OCI-LY3 (cell line): Measurements from ENCODE around the gene WDR3.

Experiments used
- H2AFZ ChIP-seq: fragments of 200-600, 300-600 bp; shearing (Covaris generic); 2 replicates; pipeline ENCODE4 v1.6.0; 2014; ENCODE audit warnings: antibody characterized with exemption, low read depth, low read length
- H3K27ac ChIP-seq: fragments of 200-600, 300-600 bp; sonication (generic); 2 replicates; pipeline ENCODE4 v1.5.1; 2014; ENCODE audit warnings: mild to moderate bottlenecking, low read length, moderate library complexity, mixed read lengths
- H3K27me3 ChIP-seq: fragments of 200-600, 300-600 bp; sonication (generic); 2 replicates; pipeline ENCODE4 v1.6.1; 2014; ENCODE audit warnings: low read depth, low read length, mixed read lengths
- H3K36me3 ChIP-seq: fragments of 200-600, 300-600 bp; sonication (generic); replicated peaks from 2 replicates; pipeline ENCODE3; 2014; ENCODE audit warnings: low read depth, low read length, mixed read lengths
- H3K4me1 ChIP-seq: fragments of 300-600, 200-600 bp; sonication (generic); 2 replicates; pipeline ENCODE4 v1.6.1; 2014; ENCODE audit warnings: low read length, mixed read lengths
- H3K4me2 ChIP-seq: fragments of 200-600, 300-600 bp; sonication (generic); 2 replicates; pipeline ENCODE4 v1.6.1; 2014; ENCODE audit warnings: low read length, mixed read lengths
- H3K4me3 ChIP-seq: fragments of 300-600, 200-600 bp; sonication (generic); 2 replicates; pipeline ENCODE4 v1.5.1; 2014; ENCODE audit warnings: antibody characterized with exemption, mild to moderate bottlenecking, low read length, moderate library complexity
- H3K79me2 ChIP-seq: fragments of 300-600, 200-600 bp; shearing (Covaris generic); 2 replicates; pipeline ENCODE4 v1.6.1; 2014; ENCODE audit warnings: mild to moderate bottlenecking, low read length, mixed read lengths
- H3K9ac ChIP-seq: fragments of 300-600, 200-600 bp; shearing (Covaris generic); 2 replicates; pipeline ENCODE4 v1.6.0; 2014; ENCODE audit warnings: mild to moderate bottlenecking, low read length, moderate library complexity
- H3K9me3 ChIP-seq: fragments of 200-600, 300-600 bp; shearing (Covaris generic); 2 replicates; pipeline ENCODE4 v1.6.1; 2014; ENCODE audit warnings: low read length, mixed read lengths; ENCODE audit not compliant: insufficient read depth
- H4K20me1 ChIP-seq: fragments of 200-600, 300-600 bp; sonication (generic); 2 replicates; pipeline ENCODE4 v1.6.1; 2016; ENCODE audit warnings: low read length, mixed read lengths; ENCODE audit not compliant: insufficient read depth
- EZH2phosphoT487 ChIP-seq: fragments of 200-600 bp; shearing (Covaris generic); IDR thresholded peaks from 2 replicates; pipeline ENCODE4 v1.6.1; 2018; ENCODE audit warnings: antibody characterized with exemption, mixed run types, low read depth
- TF ChIP-seq, protein P1 (sequence below): fragments of 200-600, 300-600 bp; sonication (generic); IDR thresholded peaks from 2 replicates; pipeline ENCODE4 v1.5.1; 2014; ENCODE audit warnings: antibody characterized with exemption, low read length, low read depth

Gene WDR3

DNA sequence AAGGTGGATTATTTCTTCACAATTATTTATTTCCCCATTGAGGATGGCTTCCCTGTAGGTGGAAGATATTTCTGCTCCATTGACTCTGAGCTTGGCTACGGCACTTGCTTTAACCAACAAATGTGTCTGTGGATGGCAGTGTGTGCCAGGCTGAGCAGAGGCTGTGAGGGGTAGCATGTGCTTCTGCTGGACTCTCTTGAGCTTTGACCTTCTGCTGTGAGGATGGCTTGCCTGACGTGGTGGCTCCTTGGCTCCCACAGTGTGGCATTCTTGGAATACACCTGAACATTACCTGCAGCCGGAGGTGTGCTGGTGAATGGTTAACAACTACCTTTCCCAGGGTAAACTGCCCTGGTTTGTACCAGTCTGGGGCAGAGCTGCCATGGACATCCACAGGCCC lies 46.8 kb downstream of the WDR3 start:
- Histone ChIP-seq H3K27ac (no peak overlapping the region), H2AFZ (no peak overlapping the region), H3K9me3 (no peaks in the 10 kb centered on the region), H4K20me1 (no peaks in the 10 kb centered on the region), H3K4me2 (no peak overlapping the region), H3K4me1 (no peaks in the 10 kb centered on the region), H3K9ac (no peak overlapping the region), H3K4me3 (no peak overlapping the region), H3K36me3 (no peaks in the 10 kb centered on the region), H3K27me3 (no peaks in the 10 kb centered on the region), H3K79me2 (no peaks in the 10 kb centered on the region)
- TF ChIP-seq, protein P1, sequence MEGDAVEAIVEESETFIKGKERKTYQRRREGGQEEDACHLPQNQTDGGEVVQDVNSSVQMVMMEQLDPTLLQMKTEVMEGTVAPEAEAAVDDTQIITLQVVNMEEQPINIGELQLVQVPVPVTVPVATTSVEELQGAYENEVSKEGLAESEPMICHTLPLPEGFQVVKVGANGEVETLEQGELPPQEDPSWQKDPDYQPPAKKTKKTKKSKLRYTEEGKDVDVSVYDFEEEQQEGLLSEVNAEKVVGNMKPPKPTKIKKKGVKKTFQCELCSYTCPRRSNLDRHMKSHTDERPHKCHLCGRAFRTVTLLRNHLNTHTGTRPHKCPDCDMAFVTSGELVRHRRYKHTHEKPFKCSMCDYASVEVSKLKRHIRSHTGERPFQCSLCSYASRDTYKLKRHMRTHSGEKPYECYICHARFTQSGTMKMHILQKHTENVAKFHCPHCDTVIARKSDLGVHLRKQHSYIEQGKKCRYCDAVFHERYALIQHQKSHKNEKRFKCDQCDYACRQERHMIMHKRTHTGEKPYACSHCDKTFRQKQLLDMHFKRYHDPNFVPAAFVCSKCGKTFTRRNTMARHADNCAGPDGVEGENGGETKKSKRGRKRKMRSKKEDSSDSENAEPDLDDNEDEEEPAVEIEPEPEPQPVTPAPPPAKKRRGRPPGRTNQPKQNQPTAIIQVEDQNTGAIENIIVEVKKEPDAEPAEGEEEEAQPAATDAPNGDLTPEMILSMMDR = no peak
- no peak for TF ChIP-seq EZH2phosphoT487

DNA sequence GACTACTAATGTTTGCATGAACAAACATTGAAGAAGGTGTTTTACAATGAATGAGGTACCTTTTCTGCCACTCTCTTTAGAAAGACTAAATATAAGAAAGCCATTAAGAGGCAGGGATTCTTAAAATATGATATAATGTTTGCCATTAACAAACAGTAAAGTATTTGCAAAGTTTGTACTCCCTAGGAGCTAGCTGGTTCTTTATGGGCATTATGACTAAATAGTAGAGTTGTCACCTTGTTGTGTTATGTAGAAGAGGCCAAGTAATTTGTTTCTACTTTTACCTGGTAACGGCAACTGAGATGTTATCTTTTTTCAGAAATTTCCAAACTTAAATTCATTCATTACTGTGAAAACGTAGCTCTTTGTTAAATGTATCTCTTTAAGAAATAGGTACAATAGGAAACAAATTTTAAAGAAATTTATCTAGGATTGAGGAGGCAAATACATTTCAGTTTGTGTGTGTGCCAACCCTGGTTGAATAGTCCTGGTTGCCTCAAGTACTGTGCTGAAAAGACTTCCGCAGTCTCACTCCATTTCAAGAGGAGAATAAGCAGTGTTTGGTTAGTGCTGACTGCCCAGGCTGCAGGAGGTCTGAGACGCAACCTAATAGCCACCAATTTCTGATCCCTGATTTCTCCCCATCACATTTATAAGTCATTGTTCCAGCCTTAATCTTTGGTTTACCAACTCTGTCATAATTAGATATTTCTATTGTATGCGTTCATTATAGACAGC lies 52.1 kb downstream of the WDR3 start:
- Histone ChIP-seq H3K9ac (no peak overlapping the region), H3K27ac (no peak overlapping the region), H3K79me2 (no peaks in the 10 kb centered on the region), H3K27me3 (peaks cover 3% of the 10 kb centered on the region; the same call in 1 of the 2 replicates), H3K9me3 (no peaks in the 10 kb centered on the region), H3K4me3 (no peak overlapping the region), H3K4me2 (no peak overlapping the region), H4K20me1 (no peaks in the 10 kb centered on the region), H3K4me1 (peaks cover 7% of the 10 kb centered on the region), H3K36me3 (no peaks in the 10 kb centered on the region), H2AFZ (no peak overlapping the region)
- TF ChIP-seq, protein P1 = no peak
- TF ChIP-seq EZH2phosphoT487 = no peak

DNA sequence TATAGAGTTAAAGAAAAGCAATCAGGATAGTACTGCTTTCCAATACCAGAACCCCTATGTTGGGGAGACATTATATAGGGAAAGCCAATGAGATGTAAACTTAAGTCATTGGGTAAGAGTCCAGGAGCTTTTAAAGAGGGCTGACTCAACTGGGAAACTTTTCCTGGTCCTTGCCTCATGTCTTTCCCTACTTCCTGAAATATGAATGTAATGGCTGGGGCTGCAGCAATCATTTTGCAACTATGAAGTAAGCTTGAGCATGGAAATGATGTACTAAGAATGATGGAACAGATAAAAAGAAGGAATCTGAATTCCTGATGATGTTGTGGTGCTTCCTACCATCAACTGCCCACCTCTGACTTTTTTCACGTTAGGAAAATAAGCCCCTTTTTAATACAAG lies 55.7 kb downstream of the WDR3 start:
- Histone ChIP-seq H3K27ac (no peak overlapping the region), H4K20me1 (no peaks in the 10 kb centered on the region), H3K4me2 (no peak overlapping the region), H3K79me2 (no peaks in the 10 kb centered on the region), H3K9ac (no peak overlapping the region), H2AFZ (no peak overlapping the region), H3K36me3 (no peaks in the 10 kb centered on the region), H3K9me3 (no peaks in the 10 kb centered on the region), H3K4me3 (no peak overlapping the region), H3K4me1 (peaks cover 7% of the 10 kb centered on the region), H3K27me3 (peaks cover 3% of the 10 kb centered on the region; the same call in 1 of the 2 replicates)
- TF ChIP-seq EZH2phosphoT487 = no peak
- TF ChIP-seq, protein P1 = no peak

DNA sequence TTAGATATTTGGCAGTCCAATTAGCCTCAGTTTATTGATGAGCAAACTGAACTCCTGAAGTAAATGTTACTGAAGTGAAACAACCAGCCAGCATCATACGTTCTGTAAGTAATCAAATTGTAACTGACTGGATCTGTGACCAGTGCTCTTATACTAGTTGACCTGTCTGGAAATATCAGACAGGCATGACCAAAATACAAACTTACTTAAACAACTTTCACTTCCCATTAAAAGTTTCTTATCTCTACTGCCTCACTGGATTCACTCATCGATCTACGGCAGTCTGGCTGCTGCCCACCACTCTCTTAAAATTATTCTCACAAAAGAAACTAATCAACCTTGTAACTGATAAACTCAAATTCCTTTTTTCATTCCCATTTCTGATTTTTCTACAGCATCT lies 56.4 kb downstream of the WDR3 start:
- no peak overlapping the region for H2AFZ ChIP-seq
- no peaks in the 10 kb centered on the region for H3K79me2 ChIP-seq
- peaks cover 3% of the 10 kb centered on the region; the same call in 1 of the 2 replicates for H3K27me3 ChIP-seq
- no peaks in the 10 kb centered on the region for H3K36me3 ChIP-seq
- H3K4me1 ChIP-seq = peaks cover 7% of the 10 kb centered on the region
- no peak overlapping the region for H3K9ac ChIP-seq
- no peak overlapping the region for H3K4me3 ChIP-seq
- no peak overlapping the region for H3K27ac ChIP-seq
- no peaks in the 10 kb centered on the region for H4K20me1 ChIP-seq
- H3K4me2 ChIP-seq = peak overlapping the region; percentile 20
- H3K9me3 ChIP-seq = no peaks in the 10 kb centered on the region
- TF ChIP-seq, protein P1 = no peak
- no peak for TF ChIP-seq EZH2phosphoT487
